ENCODE data around the gene PLCE1.

GRCh38 chr10:94042001-94042833 is 48.5 kb downstream of the PLCE1 start:
- TF ChIP-seq POLR2AphosphoS5 (IDR thresholded peaks at IDR 0.05; ENCODE audit: low read depth, low read length): no peak
- TF ChIP-seq TAF1 (IDR thresholded peaks at IDR 0.05; ENCODE audit: borderline replicate concordance, insufficient read depth, low read length): no peak
- no peak for TF ChIP-seq FOXP2 (optimal IDR thresholded peaks at IDR 0.05; ENCODE audit: borderline replicate concordance, extremely low read depth, extremely low read length, insufficient read depth)

Data from PFSK-1 (cell line).